ENCODE measurements around the gene RAB3GAP2. TPM values are rescaled to one million over a fixed set of nuclear protein-coding genes. Genes with fewer than 3 reads are reported as not detected.
"Not testable (repeated sequence)": the region's sequence is repeated elsewhere in the genome, so short reads cannot be mapped to it uniquely, and the experiment has no call there.

Gene RAB3GAP2
- total and polyA plus RNA-seq, 2 of the 13 experiments (the other 11 are each of a cell fraction or from before 2014, with no cell fraction given): 22.6 to 25.0 TPM

GRCh38 chr1:220315070-220315839 lies 43.0 kb upstream of the RAB3GAP2 start:
- FAIRE-seq (no peak), DNase-seq (ENCODE audit: low spot score) (no peak), ATAC-seq (no peak)
- TF ChIP-seq NFYB (CRISPR knock-in tag; IDR thresholded peaks at IDR 0.05): no peak
- no peak for TF ChIP-seq EZH2 (conservative IDR thresholded peaks at IDR 0.05; ENCODE audit: low read depth, low read length)
- no peak for TF ChIP-seq ZC3H13 (CRISPR knock-in tag; IDR thresholded peaks at IDR 0.05)
- no peak for TF ChIP-seq ZNF777 (CRISPR knock-in tag; IDR thresholded peaks at IDR 0.05)
- TF ChIP-seq TBX2 (CRISPR knock-in tag; IDR thresholded peaks at IDR 0.05; ENCODE audit: borderline replicate concordance): no peak
- ChIA-PET POLR2A (no interaction called here), CTCF (ENCODE audit: low intra/inter-chr PET ratio, low total read pairs) (no interaction called here)
- Histone ChIP-seq H3K27ac (ENCODE audit: extremely low read length, insufficient read depth, low read length) (no peak overlapping the region), H2AFZ (ENCODE audit: low read length) (no peak overlapping the region), H4K20me1 (ENCODE audit: insufficient read depth, low read length) (no peaks in the 10 kb centered on the region), H3K4me3 (replicated peaks in 1 of 3; ENCODE audit: insufficient read depth in 1 of 3, low read depth in 2 of 3, low read length in 3 of 3) (no peak overlapping the region), H3K4me1 (ENCODE audit: insufficient read depth, low read length) (no peaks in the 10 kb centered on the region), H3K36me3 (replicated peaks in 1 of 2; ENCODE audit: control insufficient read depth in 1 of 2, insufficient read depth in 2 of 2, low read length in 2 of 2) (no peaks in the 10 kb centered on the region), H3K27me3 (ENCODE audit: control insufficient read depth in 1 of 2, insufficient read depth in 2 of 2, low read length in 2 of 2) (peaks cover 0 to 3% of the 10 kb centered on the region in 2 experiments; a peak in 1 of 5 replicates), H3K9ac (ENCODE audit: insufficient read depth, low read depth, low read length) (no peak overlapping the region), H3K79me2 (ENCODE audit: insufficient read depth, low read length) (no peaks in the 10 kb centered on the region), H3K4me2 (ENCODE audit: low read depth, low read length) (no peak overlapping the region), H3K9me3 (ENCODE audit: low read length) (no peaks in the 10 kb centered on the region)
- in situ Hi-C loops (cut with HindIII; ENCODE audit: extremely low pct_ligation_motif_present, low pct_unique_long_range_greater_than_20kb) (no loop called here), intact Hi-C loops (cut with micrococcal nuclease; ENCODE audit: unreplicated experiment) (no loop called here)
- WGBS (ENCODE audit: low lambda C conversion rate): 2% methylated on average over 3 of the region's 4 CpGs
- no TSS peak for BruUV-seq (replicated peaks)

DNA sequence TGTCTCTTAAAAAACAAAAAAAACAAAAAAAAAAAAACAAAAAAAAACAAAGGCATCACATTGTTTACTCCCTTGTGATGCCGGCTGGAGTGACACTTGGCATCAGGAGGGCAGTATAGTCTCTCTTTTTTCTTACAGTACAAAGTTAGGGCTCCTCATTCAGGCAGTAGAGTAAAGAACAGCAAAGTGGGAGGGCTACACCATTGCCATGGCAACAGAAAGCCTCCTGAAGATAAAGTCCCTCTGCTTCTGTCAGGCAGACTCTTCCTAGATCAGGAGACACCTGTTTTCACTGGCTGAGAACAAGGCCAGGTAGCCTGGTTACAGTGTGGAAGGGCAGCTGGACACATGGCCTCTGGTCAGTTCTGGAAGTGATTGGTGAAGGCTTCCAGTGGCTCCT lies 41.3 kb upstream of the RAB3GAP2 start:
- in situ Hi-C loops (cut with HindIII; ENCODE audit: extremely low pct_ligation_motif_present, low pct_unique_long_range_greater_than_20kb): no loop called here
- TF ChIP-seq ZNF75D (CRISPR knock-in tag; IDR thresholded peaks at IDR 0.05; ENCODE audit: borderline replicate concordance) (no peak), REL (CRISPR knock-in tag; conservative IDR thresholded peaks at IDR 0.05) (no peak), MZF1 (CRISPR knock-in tag; IDR thresholded peaks at IDR 0.05; ENCODE audit: borderline replicate concordance) (no peak), ISL2 (CRISPR knock-in tag; IDR thresholded peaks at IDR 0.05) (no peak), ZNF296 (CRISPR knock-in tag; conservative IDR thresholded peaks at IDR 0.05) (no peak), PHF21A (CRISPR knock-in tag; IDR thresholded peaks at IDR 0.05) (no peak), ZEB1 (IDR thresholded peaks at IDR 0.05; ENCODE audit: insufficient replicate concordance, low read depth) (no peak)
- intact Hi-C loops (cut with micrococcal nuclease; ENCODE audit: unreplicated experiment): no loop called here
- H2AFZ ChIP-seq (ENCODE audit: low read length): no peak overlapping the region
- H3K27me3 ChIP-seq (ENCODE audit: control insufficient read depth in 1 of 2, insufficient read depth in 2 of 2, low read length in 2 of 2): peaks cover 0 to 3% of the 10 kb centered on the region in 2 experiments; a peak in 1 of 5 replicates
- H4K20me1 ChIP-seq (ENCODE audit: insufficient read depth, low read length): no peaks in the 10 kb centered on the region
- H3K79me2 ChIP-seq (ENCODE audit: insufficient read depth, low read length): no peaks in the 10 kb centered on the region
- H3K36me3 ChIP-seq (replicated peaks in 1 of 2; ENCODE audit: control insufficient read depth in 1 of 2, insufficient read depth in 2 of 2, low read length in 2 of 2): no peaks in the 10 kb centered on the region
- no peaks in the 10 kb centered on the region for H3K9me3 ChIP-seq (ENCODE audit: low read length)
- DNase-seq (ENCODE audit: low spot score): no peak
- ChIA-PET POLR2A (no interaction called here), CTCF (ENCODE audit: low intra/inter-chr PET ratio, low total read pairs) (no interaction called here)
- H3K9ac ChIP-seq (ENCODE audit: insufficient read depth, low read depth, low read length): no peak overlapping the region
- BruUV-seq (replicated peaks): no TSS peak
- no peak overlapping the region for H3K4me3 ChIP-seq (replicated peaks in 1 of 3; ENCODE audit: insufficient read depth in 1 of 3, low read depth in 2 of 3, low read length in 3 of 3)
- H3K4me2 ChIP-seq (ENCODE audit: low read depth, low read length): no peak overlapping the region
- no peak for ATAC-seq
- H3K27ac ChIP-seq (ENCODE audit: extremely low read length, insufficient read depth, low read length): no peak overlapping the region
- H3K4me1 ChIP-seq (ENCODE audit: insufficient read depth, low read length): no peaks in the 10 kb centered on the region
- 4% methylated on average over 1 of the region's 1 CpG for WGBS (ENCODE audit: low lambda C conversion rate)
- FAIRE-seq: no peak

DNA sequence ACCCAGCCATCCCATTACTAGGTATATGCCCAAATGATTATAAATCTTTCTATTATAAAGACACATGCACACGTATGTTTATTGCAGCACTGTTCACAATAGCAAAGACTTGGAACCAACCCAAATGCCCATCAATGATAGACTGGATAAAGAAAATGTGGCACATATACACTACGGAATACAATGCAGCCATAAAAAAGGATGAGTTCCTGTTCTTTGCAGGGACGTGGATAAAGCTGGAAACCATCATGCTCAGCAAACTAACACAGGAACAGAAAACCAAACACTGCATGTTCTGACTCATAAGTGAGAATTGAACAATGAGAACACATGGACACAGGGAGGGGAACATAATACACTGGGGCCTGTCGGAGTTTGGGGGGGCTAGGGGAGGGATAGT lies 37.9 kb upstream of the RAB3GAP2 start:
- in situ Hi-C loops (cut with HindIII; ENCODE audit: extremely low pct_ligation_motif_present, low pct_unique_long_range_greater_than_20kb); H3K4me1 ChIP-seq (ENCODE audit: insufficient read depth, low read length); BruUV-seq (replicated peaks); H3K79me2 ChIP-seq (ENCODE audit: insufficient read depth, low read length); intact Hi-C loops (cut with micrococcal nuclease; ENCODE audit: unreplicated experiment); H3K4me2 ChIP-seq (ENCODE audit: low read depth, low read length); H2AFZ ChIP-seq (ENCODE audit: low read length); FAIRE-seq; POLR2A ChIA-PET; CTCF ChIA-PET (ENCODE audit: low intra/inter-chr PET ratio, low total read pairs); H3K9ac ChIP-seq (ENCODE audit: insufficient read depth, low read depth, low read length); H3K4me3 ChIP-seq (replicated peaks in 1 of 3; ENCODE audit: insufficient read depth in 1 of 3, low read depth in 2 of 3, low read length in 3 of 3); H3K9me3 ChIP-seq (ENCODE audit: low read length); H4K20me1 ChIP-seq (ENCODE audit: insufficient read depth, low read length); H3K27ac ChIP-seq (ENCODE audit: extremely low read length, insufficient read depth, low read length); H3K36me3 ChIP-seq (replicated peaks in 1 of 2; ENCODE audit: control insufficient read depth in 1 of 2, insufficient read depth in 2 of 2, low read length in 2 of 2); DNase-seq (ENCODE audit: low spot score); H3K27me3 ChIP-seq (ENCODE audit: control insufficient read depth in 1 of 2, insufficient read depth in 2 of 2, low read length in 2 of 2); ATAC-seq: not testable (repeated sequence)
- 2% methylated on average over 4 of the region's 4 CpGs for WGBS (ENCODE audit: low lambda C conversion rate)
